ENCODE results near the gene MXRA5.
A peak's percentile ranks its signal among the peaks of the same experiment; 100 is the strongest.
"Not testable (repeated sequence)": the region's sequence is repeated elsewhere in the genome, so short reads cannot be mapped to it uniquely, and the experiment has no call there.

Gene MXRA5

GRCh38 chrX:3293251-3293650 lies 53.2 kb downstream of the MXRA5 start:
- ATAC-seq (replicated peaks) (no peak), DNase-seq (no peak)
- no peak overlapping the region for H3K27ac Mint-ChIP-seq
- H3K27me3 Mint-ChIP-seq, result peaks cover 0 to 3% of the 10 kb centered on the region in 2 donors
- no peaks in the 10 kb centered on the region for H3K4me1 Mint-ChIP-seq
- H3K4me3 Mint-ChIP-seq, result no peak overlapping the region
- no peaks in the 10 kb centered on the region for H3K9me3 Mint-ChIP-seq
- no peaks in the 10 kb centered on the region for H3K36me3 Mint-ChIP-seq

- Mint-ChIP-seq H3K4me1 (no peaks in the 10 kb centered on the region), H3K27me3 (no peaks in the 10 kb centered on the region), H3K9me3 (no peaks in the 10 kb centered on the region), H3K36me3 (no peaks in the 10 kb centered on the region), H3K27ac (no peak overlapping the region), H3K4me3 (no peak overlapping the region)
- ATAC-seq (replicated peaks), result no peak
- DNase-seq, result no peak
Measured at GRCh38 chrX:3290561-3290960, 55.9 kb downstream of the MXRA5 start.

- Mint-ChIP-seq H3K27me3 (no peaks in the 10 kb centered on the region), H3K36me3 (no peaks in the 10 kb centered on the region), H3K4me1 (no peaks in the 10 kb centered on the region), H3K4me3 (no peak overlapping the region), H3K9me3 (no peaks in the 10 kb centered on the region), H3K27ac (no peak overlapping the region)
- no peak for DNase-seq
- ATAC-seq (replicated peaks), result no peak
Measured at GRCh38 chrX:3286196-3286945, 60.1 kb downstream of the MXRA5 start.

GRCh38 chrX:3280706-3281105 lies 65.7 kb downstream of the MXRA5 start:
- no peak for DNase-seq
- Mint-ChIP-seq H3K27me3 (no peaks in the 10 kb centered on the region), H3K4me1 (no peaks in the 10 kb centered on the region), H3K9me3 (peaks cover 3 to 14% of the 10 kb centered on the region in 2 donors), H3K27ac (no peak overlapping the region), H3K4me3 (no peak overlapping the region), H3K36me3 (no peaks in the 10 kb centered on the region)
- no peak for ATAC-seq (replicated peaks)

GRCh38 chrX:3273668-3274067 lies 72.8 kb downstream of the MXRA5 start:
- H3K27me3 Mint-ChIP-seq; H3K4me3 Mint-ChIP-seq; H3K36me3 Mint-ChIP-seq; DNase-seq; H3K27ac Mint-ChIP-seq; H3K9me3 Mint-ChIP-seq; ATAC-seq (replicated peaks); H3K4me1 Mint-ChIP-seq: not testable (repeated sequence)

- no peaks in the 10 kb centered on the region for H3K4me1 Mint-ChIP-seq
- H3K27ac Mint-ChIP-seq, result no peak overlapping the region
- H3K27me3 Mint-ChIP-seq, result peaks cover 0 to 4% of the 10 kb centered on the region in 2 donors
- DNase-seq (no peak), ATAC-seq (replicated peaks) (no peak)
- no peaks in the 10 kb centered on the region for H3K36me3 Mint-ChIP-seq
- H3K4me3 Mint-ChIP-seq, result no peak overlapping the region
- H3K9me3 Mint-ChIP-seq, result peaks cover 0 to 5% of the 10 kb centered on the region in 2 donors
Measured at GRCh38 chrX:3271834-3272186, 74.6 kb downstream of the MXRA5 start.

GRCh38 chrX:3271183-3271833 lies 75.1 kb downstream of the MXRA5 start:
- peaks cover 0 to 4% of the 10 kb centered on the region in 2 donors for H3K27me3 Mint-ChIP-seq
- H3K4me3 Mint-ChIP-seq, result no peak overlapping the region
- H3K4me1 Mint-ChIP-seq, result no peaks in the 10 kb centered on the region
- no peak for ATAC-seq (replicated peaks)
- H3K9me3 Mint-ChIP-seq, result peaks cover 0 to 5% of the 10 kb centered on the region in 2 donors
- no peaks in the 10 kb centered on the region for H3K36me3 Mint-ChIP-seq
- no peak for DNase-seq
- H3K27ac Mint-ChIP-seq, result no peak overlapping the region

- Mint-ChIP-seq H3K27me3 (peaks cover 0 to 4% of the 10 kb centered on the region in 2 donors), H3K27ac (no peak overlapping the region), H3K9me3 (peaks cover under 1 to 7% of the 10 kb centered on the region in 2 donors), H3K4me1 (peaks cover 0 to under 1% of the 10 kb centered on the region in 2 donors), H3K36me3 (peaks cover 0 to 2% of the 10 kb centered on the region in 2 donors), H3K4me3 (no peak overlapping the region)
- DNase-seq (no peak), ATAC-seq (replicated peaks) (no peak)
Measured at GRCh38 chrX:3268829-3269228, 77.6 kb downstream of the MXRA5 start.

- H3K4me1 Mint-ChIP-seq, result peaks cover 0 to 2% of the 10 kb centered on the region in 2 donors
- H3K36me3 Mint-ChIP-seq, result peaks cover 0 to 4% of the 10 kb centered on the region in 2 donors
- no peaks in the 10 kb centered on the region for H3K27me3 Mint-ChIP-seq
- ATAC-seq (replicated peaks), result peak in 1 of 2 donors; percentile 33
- no peak overlapping the region for H3K4me3 Mint-ChIP-seq
- DNase-seq, result no peak
- no peak overlapping the region for H3K27ac Mint-ChIP-seq
- peaks cover 2 to 12% of the 10 kb centered on the region in 2 donors for H3K9me3 Mint-ChIP-seq
Measured at GRCh38 chrX:3263681-3264126, 82.7 kb downstream of the MXRA5 start.

GRCh38 chrX:3262901-3263300 lies 83.6 kb downstream of the MXRA5 start:
- H3K27me3 Mint-ChIP-seq, result no peaks in the 10 kb centered on the region
- peaks cover 0 to 4% of the 10 kb centered on the region in 2 donors for H3K36me3 Mint-ChIP-seq
- no peak overlapping the region for H3K27ac Mint-ChIP-seq
- no peak for DNase-seq
- H3K9me3 Mint-ChIP-seq, result peaks cover 2 to 12% of the 10 kb centered on the region in 2 donors
- ATAC-seq (replicated peaks), result no peak
- H3K4me1 Mint-ChIP-seq, result peaks cover 0 to 2% of the 10 kb centered on the region in 2 donors
- H3K4me3 Mint-ChIP-seq, result no peak overlapping the region
